HG03439 (cell line): Measurements from ENCODE around the gene FRMPD1.

Experiments
- ATAC-seq: cut with Tn5 transposase; IDR thresholded peaks from one replicate; pipeline ENCODE4 v1.9.1; 2021; ENCODE audit warnings: mild to moderate bottlenecking, moderate library complexity; ENCODE audit not compliant: unreplicated experiment

FRMPD1 gene

GRCh38 chr9:37769306-37769705, 118.6 kb downstream of the FRMPD1 start:
- ATAC-seq, result no peak

GRCh38 chr9:37769995-37770394, 119.2 kb downstream of the FRMPD1 start:
- no peak for ATAC-seq

- ATAC-seq, result no peak
Measured at GRCh38 chr9:37775216-37775919, 124.6 kb downstream of the FRMPD1 start.

- ATAC-seq, result no peak
Measured at GRCh38 chr9:37776328-37776727, 125.6 kb downstream of the FRMPD1 start.

GRCh38 chr9:37778534-37778933, 127.8 kb downstream of the FRMPD1 start:
- ATAC-seq, result no peak

- no peak for ATAC-seq
Measured at GRCh38 chr9:37784291-37784615, 133.5 kb downstream of the FRMPD1 start.

- ATAC-seq, result peak; percentile 92
Measured at GRCh38 chr9:37784616-37785483, 134.1 kb downstream of the FRMPD1 start, which contains the start of gene EXOSC3. Gene EXOSC3, minus strand, starts transcription at chr9:37785064. Its CDS starts 20 bp downstream, at chr9:37785044.

- ATAC-seq, result no peak
Measured at GRCh38 chr9:37787059-37787458, 136.3 kb downstream of the FRMPD1 start.

- no peak for ATAC-seq
Measured at GRCh38 chr9:37788332-37788731, 137.6 kb downstream of the FRMPD1 start.

- no peak for ATAC-seq
Measured at GRCh38 chr9:37790096-37790495, 139.3 kb downstream of the FRMPD1 start.

GRCh38 chr9:37792122-37792521, 141.4 kb downstream of the FRMPD1 start:
- no peak for ATAC-seq

GRCh38 chr9:37796232-37796631, 145.5 kb downstream of the FRMPD1 start:
- no peak for ATAC-seq
